Thoracic aorta (tissue), 2 donors: ENCODE data around the gene NWD2. TPM values are rescaled to one million over a fixed set of nuclear protein-coding genes. Genes with fewer than 3 reads are reported as not detected.

Experiments
- ATAC-seq: fragments of 150-250 bp; one replicate; pipeline ENCODE4 v1.8.0; 2017; ENCODE audit warnings: low read depth; ENCODE audit not compliant: insufficient number of reproducible peaks, low FRiP score
- DNase-seq: peaks from one replicate; pipeline ENCODE4 v3.0.0-alpha.2; 2020; ENCODE audit warnings: low spot score
- H3K27ac ChIP-seq, 2 donors: fragments of 200-600 bp; sonication (generic); 1 replicate in 1 of 2; 2 replicates in 1 of 2; pipeline ENCODE4 v1.5.1; 2016; ENCODE audit warnings: mild to moderate bottlenecking in 2 of 2, moderate library complexity in 2 of 2
- H3K27me3 ChIP-seq: fragments of 200-600 bp; sonication (generic); replicated peaks from 2 replicates; pipeline ENCODE4 v1.6.0; 2016; ENCODE audit warnings: mild to moderate bottlenecking; ENCODE audit not compliant: insufficient read depth
- H3K36me3 ChIP-seq: fragments of 200-600 bp; sonication (generic); one replicate; pipeline ENCODE4 v1.5.1; 2016
- H3K4me1 ChIP-seq, 2 donors: fragments of 200-600 bp; sonication (generic); 1 replicate in 1 of 2; 2 replicates in 1 of 2; pipeline versions ENCODE4 v1.5.1 to v1.6.0; 2016; ENCODE audit warnings: low read depth in 2 of 2, mild to moderate bottlenecking in 1 of 2; ENCODE audit not compliant: control insufficient read depth in 1 of 2
- H3K4me3 ChIP-seq: fragments of 200-600 bp; sonication (generic); 2 replicates; pipeline ENCODE4 v1.5.1; 2016; ENCODE audit warnings: mild to moderate bottlenecking
- H3K9me3 ChIP-seq: fragments of 200-600 bp; sonication (generic); 2 replicates; pipeline ENCODE4 v1.5.1; 2016
- CTCF ChIP-seq: fragments of 200-600 bp; sonication (generic); IDR thresholded peaks from one replicate; pipeline ENCODE4 v1.5.1; 2019; ENCODE audit warnings: antibody characterized with exemption
- total RNA-seq, 2 donors: library from RNA; depleted of rRNA; stranded (reverse); fragments of >200 nt; gene quantifications; one replicate each; pipeline versions ENCODE4 v1.1.0 to v1.2.3, GENCODE V29; 2016

NWD2 gene
- total RNA-seq, 2 donors from 2014 or later, result not detected

GRCh38 chr4:37236165-37236564 is 8.4 kb upstream of the NWD2 start:
- DNase-seq, result no peak
- Histone ChIP-seq H3K27me3 (no peaks in the 10 kb centered on the region), H3K36me3 (no peaks in the 10 kb centered on the region), H3K4me1 (no peaks in the 10 kb centered on the region), H3K27ac (no peak overlapping the region), H3K4me3 (no peak overlapping the region), H3K9me3 (no peaks in the 10 kb centered on the region)
- no peak for TF ChIP-seq CTCF
- ATAC-seq, result no peak

DNA sequence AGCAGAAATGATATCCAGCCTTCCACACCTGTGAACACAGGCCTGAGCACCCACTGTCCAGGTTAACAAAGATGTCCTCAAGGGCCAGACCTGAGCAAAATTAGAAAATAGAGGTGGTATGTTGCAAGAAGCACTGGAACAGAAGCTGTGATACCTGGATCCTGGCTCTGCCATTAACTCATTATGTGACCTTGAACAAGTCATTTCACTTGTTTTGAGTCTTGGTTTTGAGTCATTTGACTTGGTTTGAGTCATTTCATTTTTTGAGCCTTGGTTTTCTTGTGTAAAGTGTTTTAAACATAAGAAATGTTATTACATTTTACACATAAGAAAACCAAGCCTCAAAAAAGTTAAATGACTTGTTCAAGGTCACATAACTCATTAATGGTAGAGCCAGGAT is 2.9 kb upstream of the NWD2 start:
- H3K4me1 ChIP-seq, result no peaks in the 10 kb centered on the region
- TF ChIP-seq CTCF, result no peak
- no peak overlapping the region for H3K27ac ChIP-seq
- H3K4me3 ChIP-seq, result no peak overlapping the region
- no peak for DNase-seq
- H3K36me3 ChIP-seq, result no peaks in the 10 kb centered on the region
- H3K27me3 ChIP-seq, result no peaks in the 10 kb centered on the region
- H3K9me3 ChIP-seq, result no peaks in the 10 kb centered on the region
- no peak for ATAC-seq

GRCh38 chr4:37243051-37243450 is 1.5 kb upstream of the NWD2 start:
- no peaks in the 10 kb centered on the region for H3K9me3 ChIP-seq
- H3K27ac ChIP-seq, result no peak overlapping the region
- TF ChIP-seq CTCF, result no peak
- H3K27me3 ChIP-seq, result no peaks in the 10 kb centered on the region
- ATAC-seq (no peak), DNase-seq (no peak)
- H3K36me3 ChIP-seq, result no peaks in the 10 kb centered on the region
- H3K4me1 ChIP-seq, result no peaks in the 10 kb centered on the region
- H3K4me3 ChIP-seq, result no peak overlapping the region

DNA sequence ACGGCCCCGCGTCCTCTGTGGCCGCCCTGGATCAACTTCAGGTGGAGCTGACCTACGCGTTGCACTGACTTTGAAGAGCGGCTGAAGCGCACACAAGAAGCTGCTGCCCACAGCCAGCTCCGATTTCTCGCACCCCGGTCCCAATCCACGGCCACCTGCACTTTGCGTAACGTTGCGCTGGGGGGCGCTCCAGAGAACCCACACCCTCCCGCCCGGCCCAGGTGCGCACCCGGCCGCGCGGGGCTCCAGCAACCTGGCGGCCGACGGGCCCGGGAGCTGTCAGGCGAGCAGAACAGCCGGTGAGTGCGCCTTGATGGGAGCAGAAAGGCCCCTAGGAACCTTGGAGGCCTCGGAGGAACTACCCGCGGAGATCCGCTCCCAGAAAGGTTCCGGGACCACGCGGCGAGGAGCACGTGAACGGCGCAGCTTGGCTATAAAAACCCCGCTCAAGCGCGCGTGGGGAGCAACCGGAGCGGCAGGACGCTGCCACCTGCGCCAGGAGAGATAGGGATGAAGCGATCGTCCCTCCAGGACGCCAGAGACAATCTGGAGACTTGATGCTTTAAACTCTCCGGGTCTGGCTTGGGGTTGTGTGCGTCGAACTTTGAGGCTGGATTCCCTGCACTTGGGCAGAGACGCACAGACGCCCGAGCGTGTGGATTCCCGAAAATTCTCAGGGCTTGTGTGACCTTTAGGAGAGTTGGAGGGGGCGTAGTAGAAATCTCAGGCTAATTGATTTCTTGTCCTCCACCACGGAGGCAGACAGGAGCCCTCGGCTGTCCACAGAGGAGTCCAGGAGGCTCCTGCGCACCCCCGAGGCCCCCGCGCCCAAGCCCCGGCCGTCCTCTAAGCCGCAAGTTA is 591 bp upstream of the NWD2 start:
- no peak for ATAC-seq
- no peaks in the 10 kb centered on the region for H3K36me3 ChIP-seq
- TF ChIP-seq CTCF, result no peak
- no peak overlapping the region for H3K4me3 ChIP-seq
- no peaks in the 10 kb centered on the region for H3K9me3 ChIP-seq
- DNase-seq, result no peak
- no peaks in the 10 kb centered on the region for H3K27me3 ChIP-seq
- H3K4me1 ChIP-seq, result no peaks in the 10 kb centered on the region
- no peak overlapping the region for H3K27ac ChIP-seq

DNA sequence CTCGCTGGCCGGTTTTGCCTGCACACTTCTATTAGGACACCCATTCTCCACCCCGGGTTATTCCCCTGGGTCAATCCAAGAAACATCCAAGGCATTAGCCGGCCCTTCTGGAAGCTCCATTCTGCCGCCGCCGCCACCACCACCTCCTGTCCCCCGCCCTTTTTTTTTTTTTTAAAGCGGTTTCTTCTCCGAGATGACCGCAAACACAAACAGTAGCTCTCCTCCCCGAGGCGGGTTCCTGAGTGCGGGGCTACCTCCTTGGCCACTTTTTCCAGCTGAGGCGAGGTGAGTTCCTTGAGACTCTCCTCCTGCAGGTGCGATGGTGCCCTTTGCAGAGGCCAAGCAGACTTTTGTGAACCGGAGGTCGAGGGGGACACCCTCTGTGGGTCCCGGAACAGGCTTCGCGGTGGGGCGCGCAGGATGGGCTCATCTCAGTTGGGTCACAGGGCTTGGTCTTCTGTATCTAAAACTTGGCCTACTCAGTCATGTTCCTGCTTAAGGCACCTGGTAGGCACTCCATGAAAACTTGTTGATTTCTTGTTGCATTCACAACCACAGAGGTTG is 930 bp downstream of the NWD2 start:
- no peak for DNase-seq
- H3K4me1 ChIP-seq, result no peaks in the 10 kb centered on the region
- H3K9me3 ChIP-seq, result no peaks in the 10 kb centered on the region
- no peak overlapping the region for H3K4me3 ChIP-seq
- no peaks in the 10 kb centered on the region for H3K36me3 ChIP-seq
- H3K27ac ChIP-seq, result no peak overlapping the region
- no peak for ATAC-seq
- H3K27me3 ChIP-seq, result no peaks in the 10 kb centered on the region
- no peak for TF ChIP-seq CTCF
